ENCODE measurements around the gene MAP2K5.

MAP2K5 gene

GRCh38 chr15:67559576-67559975 is 17.1 kb downstream of the MAP2K5 start:
- DNase-seq (ENCODE audit: low spot score), result no peak

GRCh38 chr15:67560320-67560719 is 17.8 kb downstream of the MAP2K5 start:
- no peak for DNase-seq (ENCODE audit: low spot score)

- DNase-seq (ENCODE audit: low spot score), result no peak
Measured at GRCh38 chr15:67563092-67563491, 20.6 kb downstream of the MAP2K5 start.

- DNase-seq (ENCODE audit: low spot score), result no peak
Measured at GRCh38 chr15:67564021-67564967, 21.8 kb downstream of the MAP2K5 start.

- DNase-seq (ENCODE audit: low spot score), result no peak
Measured at GRCh38 chr15:67564968-67565345, 22.5 kb downstream of the MAP2K5 start.

GRCh38 chr15:67569668-67570067 is 27.2 kb downstream of the MAP2K5 start:
- no peak for DNase-seq (ENCODE audit: low spot score)

- no peak for DNase-seq (ENCODE audit: low spot score)
Measured at GRCh38 chr15:67570875-67571647, 28.6 kb downstream of the MAP2K5 start.

- DNase-seq (ENCODE audit: low spot score), result no peak
Measured at GRCh38 chr15:67571648-67572415, 29.3 kb downstream of the MAP2K5 start.

- DNase-seq (ENCODE audit: low spot score), result no peak
Measured at GRCh38 chr15:67573194-67573593, 30.7 kb downstream of the MAP2K5 start.

- DNase-seq (ENCODE audit: low spot score), result no peak
Measured at GRCh38 chr15:67575039-67575502, 32.6 kb downstream of the MAP2K5 start.

GRCh38 chr15:67578020-67578600 is 35.6 kb downstream of the MAP2K5 start:
- DNase-seq (ENCODE audit: low spot score), result no peak

GRCh38 chr15:67579164-67579563 is 36.7 kb downstream of the MAP2K5 start:
- DNase-seq (ENCODE audit: low spot score), result no peak

- no peak for DNase-seq (ENCODE audit: low spot score)
Measured at GRCh38 chr15:67579967-67580366, 37.5 kb downstream of the MAP2K5 start.

GRCh38 chr15:67584157-67584556 is 41.7 kb downstream of the MAP2K5 start:
- no peak for DNase-seq (ENCODE audit: low spot score)

- DNase-seq (ENCODE audit: low spot score), result no peak
Measured at GRCh38 chr15:67585681-67586080, 43.2 kb downstream of the MAP2K5 start.

- DNase-seq (ENCODE audit: low spot score), result no peak
Measured at GRCh38 chr15:67587331-67587730, 44.8 kb downstream of the MAP2K5 start.

- no peak for DNase-seq (ENCODE audit: low spot score)
Measured at GRCh38 chr15:67587754-67588153, 45.3 kb downstream of the MAP2K5 start.

GRCh38 chr15:67590191-67590590 is 47.7 kb downstream of the MAP2K5 start:
- DNase-seq (ENCODE audit: low spot score), result no peak

- no peak for DNase-seq (ENCODE audit: low spot score)
Measured at GRCh38 chr15:67592245-67592644, 49.7 kb downstream of the MAP2K5 start.

- no peak for DNase-seq (ENCODE audit: low spot score)
Measured at GRCh38 chr15:67593562-67593961, 51.1 kb downstream of the MAP2K5 start.

- no peak for DNase-seq (ENCODE audit: low spot score)
Measured at GRCh38 chr15:67594770-67595169, 52.3 kb downstream of the MAP2K5 start.

- DNase-seq (ENCODE audit: low spot score), result no peak
Measured at GRCh38 chr15:67595572-67595971, 53.1 kb downstream of the MAP2K5 start.
